ENCODE measurements around the gene DGKH.
"Not testable (repeated sequence)": the region's sequence is repeated elsewhere in the genome, so short reads cannot be mapped to it uniquely, and the experiment has no call there.

DGKH gene

DNA sequence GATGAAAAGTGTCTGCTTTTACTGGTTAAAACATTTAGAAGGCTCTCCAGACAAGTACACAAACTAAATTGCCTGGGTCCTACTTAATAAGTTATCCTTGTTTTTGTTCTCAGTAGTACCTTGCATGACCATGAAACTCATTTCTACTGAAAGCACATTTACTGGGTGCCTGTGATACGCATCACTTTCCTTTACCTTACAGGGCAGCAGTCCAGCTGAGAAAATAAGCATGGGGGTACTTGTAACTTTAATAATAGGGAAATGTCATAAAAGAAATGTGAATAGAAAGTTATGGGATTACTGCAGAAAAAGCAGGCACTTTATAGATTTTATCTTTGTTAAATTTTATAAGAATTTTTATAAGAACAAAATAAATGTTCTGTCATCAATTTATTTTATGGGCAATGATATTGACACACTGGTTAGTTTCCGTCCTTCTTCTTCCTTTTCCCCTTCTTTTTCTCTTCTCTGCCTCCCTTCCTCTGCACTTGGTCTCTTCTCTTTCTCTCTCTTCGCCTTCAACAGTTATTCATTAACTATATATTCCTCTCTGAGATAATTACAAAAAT is 116.2 kb downstream of the DGKH start:
- no peak for DNase-seq (ENCODE audit: low read depth, low spot score)

DNA sequence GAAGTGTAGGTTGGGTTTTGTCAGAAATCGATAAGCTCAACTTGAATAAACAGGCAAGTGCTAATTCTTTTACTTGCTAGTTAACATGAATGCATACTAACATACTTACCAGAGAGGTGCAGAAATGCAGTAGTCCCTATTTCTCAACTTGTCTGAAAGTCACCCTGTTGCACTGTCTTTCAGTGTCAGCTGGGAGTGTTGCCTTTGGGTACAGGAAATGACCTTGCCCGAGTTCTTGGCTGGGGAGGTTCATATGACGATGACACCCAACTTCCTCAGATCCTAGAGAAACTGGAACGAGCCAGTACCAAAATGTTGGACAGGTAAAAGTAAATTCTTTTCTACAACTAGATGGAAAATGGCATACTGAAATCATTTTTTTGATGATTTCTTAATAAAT is 120.0 kb downstream of the DGKH start:
- DNase-seq (ENCODE audit: low read depth, low spot score) = no peak

DNA sequence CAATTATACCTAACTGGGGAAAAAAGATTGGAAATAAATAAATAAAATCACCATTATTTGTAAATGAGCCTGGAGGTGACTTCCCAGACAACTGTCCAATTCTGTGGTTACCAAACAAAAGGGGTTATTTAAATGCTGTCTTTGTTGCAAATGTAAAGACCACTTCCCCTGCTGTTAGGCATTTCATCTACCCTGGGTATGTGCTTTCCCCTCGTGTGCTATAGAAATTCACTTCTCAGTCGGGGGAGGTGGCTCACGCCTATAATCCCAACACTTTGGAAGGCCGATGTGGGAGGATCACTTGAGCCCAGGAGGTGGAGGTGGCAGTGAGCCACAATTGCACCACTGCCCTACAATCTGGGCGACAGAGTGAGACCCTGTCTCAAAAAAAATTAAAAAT is 121.6 kb downstream of the DGKH start:
- DNase-seq (ENCODE audit: low read depth, low spot score) = no peak

DNA sequence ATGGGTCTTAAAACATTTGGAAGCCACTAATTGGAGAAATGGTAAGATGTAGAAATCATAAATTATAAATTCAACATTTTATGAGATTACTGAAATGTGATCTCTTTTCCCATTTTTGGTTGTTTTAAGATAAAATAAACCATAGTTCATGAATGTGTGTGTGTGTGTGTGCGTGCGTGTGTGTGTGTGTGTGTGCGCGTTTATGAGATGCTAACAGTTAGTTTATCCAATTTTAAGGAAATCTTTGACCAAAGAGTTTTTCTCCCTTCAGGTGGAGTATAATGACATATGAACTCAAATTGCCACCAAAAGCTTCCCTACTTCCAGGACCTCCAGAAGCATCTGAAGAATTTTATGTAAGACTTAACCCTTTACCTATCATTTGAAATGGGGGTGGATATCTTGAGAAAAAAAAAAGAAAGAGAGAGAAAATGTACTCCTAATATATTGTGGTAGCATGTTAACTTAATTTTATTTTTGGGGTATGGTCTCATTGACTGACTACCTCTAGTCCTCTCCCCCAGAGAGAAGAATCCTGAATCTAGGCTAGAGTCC is 125.4 kb downstream of the DGKH start:
- DNase-seq (ENCODE audit: low read depth, low spot score) = no peak

DNA sequence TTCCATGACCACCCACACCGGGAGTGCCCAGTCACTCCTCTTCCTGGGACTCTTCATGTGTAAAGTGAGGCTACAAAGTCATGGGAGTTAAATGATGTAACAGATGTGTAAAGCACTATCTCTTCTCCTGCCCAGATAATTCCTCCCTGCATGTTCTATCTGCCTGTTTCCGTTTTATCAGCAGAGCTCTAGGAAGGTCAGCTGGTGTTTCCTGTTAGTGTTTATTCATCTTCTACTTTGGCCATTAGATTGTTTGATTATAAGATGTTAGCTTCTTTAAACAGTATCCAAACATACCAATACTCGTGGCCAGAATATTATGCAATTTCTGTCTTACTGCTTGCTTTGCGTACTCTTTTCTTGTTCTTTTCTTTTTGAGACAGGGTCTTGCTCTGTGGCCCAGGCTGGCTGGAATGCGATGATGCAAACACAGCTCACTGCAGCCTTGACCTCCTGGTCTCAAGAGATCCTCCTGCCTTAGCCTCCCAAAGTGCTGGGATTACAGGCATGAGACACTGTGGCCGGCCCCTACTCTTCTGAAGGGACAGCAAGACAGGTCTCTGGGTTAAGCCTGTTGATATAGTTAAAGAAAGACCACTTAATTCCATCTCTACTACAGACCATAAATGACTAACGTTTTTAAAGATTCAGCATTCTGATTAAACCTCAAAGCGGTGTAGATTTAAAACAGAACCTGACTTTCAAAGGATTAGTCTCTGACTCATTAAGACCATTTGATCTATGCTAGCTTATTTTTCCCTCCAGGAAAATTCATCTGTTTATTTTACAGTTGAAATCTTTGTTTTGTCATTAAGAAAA is 126.1 kb downstream of the DGKH start:
- no peak for DNase-seq (ENCODE audit: low read depth, low spot score)

DNA sequence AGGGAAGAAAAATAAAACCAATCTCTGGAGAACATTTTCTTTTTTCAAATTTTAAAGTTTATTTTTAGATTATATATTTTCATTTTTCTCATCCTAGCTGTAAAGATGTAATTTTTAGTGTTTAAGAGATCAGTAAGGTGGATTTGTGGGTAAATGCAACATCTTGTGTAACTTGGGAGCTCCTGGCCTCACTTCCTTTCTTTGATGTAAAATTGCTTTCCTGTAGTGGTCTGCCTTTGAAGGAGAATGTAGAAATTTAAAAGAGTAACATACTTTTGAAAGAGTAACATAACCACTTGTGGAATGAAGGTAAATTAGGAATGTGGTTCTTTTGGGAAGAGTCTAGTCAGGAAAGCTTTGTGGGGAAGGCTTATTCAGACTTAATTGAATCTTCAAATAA is 127.8 kb downstream of the DGKH start:
- no peak for DNase-seq (ENCODE audit: low read depth, low spot score)

DNA sequence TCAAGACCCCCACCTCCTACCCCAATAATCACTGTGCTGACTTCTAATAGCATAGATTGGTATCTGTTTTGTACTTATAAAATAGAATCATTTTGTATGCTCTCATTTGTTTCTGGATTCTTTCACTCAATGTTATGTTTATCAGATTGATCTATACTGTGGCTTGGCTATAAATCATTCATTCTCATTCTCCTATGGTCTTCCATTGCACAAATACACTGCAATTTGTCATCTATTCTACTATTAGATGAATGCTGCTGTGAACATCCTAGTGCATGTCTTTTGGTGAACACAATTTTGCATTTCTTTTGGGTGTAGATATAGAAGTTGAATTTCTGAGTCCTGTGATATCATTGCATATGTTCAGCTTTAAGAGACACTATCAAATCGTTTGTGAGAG is 128.7 kb downstream of the DGKH start:
- DNase-seq (ENCODE audit: low read depth, low spot score) = no peak

DNA sequence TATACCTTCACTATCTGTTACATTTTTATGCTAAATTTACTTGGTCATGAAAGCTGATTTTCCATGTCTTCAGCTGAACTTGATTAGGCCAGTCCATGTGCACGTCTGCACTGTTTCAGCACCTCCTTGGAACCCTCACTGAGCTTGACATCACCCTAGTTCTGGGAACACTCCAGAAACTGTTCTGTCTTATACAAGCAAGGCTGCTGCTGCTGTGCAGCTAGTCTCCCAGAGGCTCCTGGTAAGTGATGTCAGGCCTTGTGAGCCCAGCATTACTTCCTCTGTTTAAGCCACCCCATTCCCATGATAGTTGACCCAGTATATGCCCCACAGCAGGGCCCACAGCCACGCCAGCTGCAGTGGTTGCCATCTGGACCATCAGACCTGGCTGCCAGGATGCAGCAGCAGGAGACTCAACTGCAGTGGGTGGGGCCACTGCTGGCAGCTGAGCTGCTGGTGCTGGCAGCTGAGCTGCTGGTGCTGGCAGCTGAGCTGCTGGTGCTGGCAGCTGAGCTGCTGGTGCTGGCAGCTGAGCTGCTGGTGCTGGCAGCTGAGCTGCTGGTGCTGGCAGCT is 133.0 kb downstream of the DGKH start:
- no peak for DNase-seq (ENCODE audit: low read depth, low spot score)

DNA sequence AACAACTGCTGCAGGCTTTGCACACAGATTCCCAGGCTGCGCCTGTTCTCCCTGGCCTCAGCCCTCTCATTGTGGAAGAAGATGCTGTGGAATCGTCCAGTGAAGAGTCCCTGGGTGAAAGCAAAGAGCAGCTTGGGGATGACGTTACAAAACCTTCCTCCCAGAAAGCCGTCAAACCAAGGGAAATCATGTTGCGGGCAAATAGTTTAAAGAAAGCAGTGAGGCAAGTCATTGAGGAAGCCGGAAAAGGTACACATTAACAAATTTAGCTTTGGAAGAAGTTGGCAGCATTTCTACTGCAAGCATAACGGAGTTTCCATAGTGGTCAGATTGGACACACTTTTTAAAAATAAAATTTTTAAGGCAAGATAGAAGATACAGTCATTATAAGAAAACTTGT is 140.6 kb downstream of the DGKH start:
- DNase-seq (ENCODE audit: low read depth, low spot score) = no peak

DNA sequence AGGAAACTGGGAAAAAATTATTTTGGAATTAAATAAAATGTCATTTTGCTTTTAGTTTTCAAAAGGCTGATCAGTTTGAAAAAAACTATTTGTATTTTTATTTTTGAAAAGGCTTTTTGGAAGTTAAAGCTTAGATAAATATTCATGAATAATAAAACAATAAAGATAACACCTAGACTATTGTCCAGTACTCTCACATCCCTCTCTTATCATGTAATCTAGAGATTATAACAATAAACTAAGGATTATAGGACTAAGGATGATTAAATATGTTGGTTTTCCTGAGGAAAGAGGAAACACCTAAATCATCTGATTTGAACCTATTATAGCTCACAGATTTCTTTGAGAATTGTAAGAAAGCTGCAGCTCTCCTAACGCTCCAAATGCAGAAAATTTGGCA is 142.1 kb downstream of the DGKH start:
- DNase-seq (ENCODE audit: low read depth, low spot score) = no peak

DNA sequence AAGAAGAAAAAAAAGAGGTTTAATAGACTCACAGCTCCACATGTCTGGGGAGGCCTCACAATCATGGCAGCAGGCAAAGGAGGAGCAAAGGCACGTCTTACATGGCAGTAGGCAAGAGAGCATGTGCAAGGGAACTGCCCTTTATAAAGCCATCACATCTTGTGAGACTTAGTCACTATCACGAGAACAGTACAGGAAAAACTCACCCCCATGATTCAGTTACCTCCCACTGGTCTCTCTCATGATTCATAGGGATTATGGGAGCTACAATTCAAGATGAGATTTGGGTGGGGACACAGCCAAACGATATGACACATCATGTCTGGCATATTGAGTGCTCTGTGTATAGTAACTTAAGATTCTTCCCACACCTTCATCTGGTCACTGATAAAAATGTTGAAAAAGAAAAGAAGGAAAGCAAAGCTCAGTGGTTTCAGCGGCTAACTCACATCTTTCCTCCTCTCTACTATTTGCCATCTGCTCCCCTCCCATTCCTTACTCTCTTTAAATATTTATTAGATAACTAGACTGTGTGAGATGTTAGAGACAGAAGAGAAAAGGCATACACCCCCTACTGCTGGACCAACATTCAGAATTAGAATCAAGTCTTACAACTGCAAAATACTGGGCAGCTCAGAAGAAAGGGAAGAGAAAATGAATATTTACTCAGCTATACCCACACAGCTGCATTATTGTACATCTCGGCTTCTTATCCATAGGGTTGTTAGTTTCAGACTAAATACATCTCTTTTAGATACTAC is 163.4 kb downstream of the DGKH start:
- no peak for DNase-seq (ENCODE audit: low read depth, low spot score)

DNA sequence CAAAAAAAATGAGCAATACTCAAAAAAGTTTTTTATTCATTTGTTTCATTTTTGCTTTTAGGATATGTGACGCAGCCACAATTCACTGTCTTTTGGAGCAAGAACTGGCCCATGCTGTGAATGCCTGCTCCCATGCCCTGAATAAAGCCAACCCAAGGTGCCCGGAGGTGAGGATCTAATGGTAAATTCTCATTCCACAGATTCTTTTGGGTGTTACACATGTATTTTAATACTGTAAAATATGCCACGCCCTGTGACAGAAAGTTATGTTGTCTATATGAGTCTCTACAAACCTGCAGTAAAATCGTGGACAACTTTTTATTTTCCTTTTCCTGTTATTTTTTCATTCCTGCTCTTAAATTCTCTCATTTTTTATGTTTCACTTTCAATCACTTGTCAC is 166.0 kb downstream of the DGKH start:
- no peak for DNase-seq (ENCODE audit: low read depth, low spot score)

DNA sequence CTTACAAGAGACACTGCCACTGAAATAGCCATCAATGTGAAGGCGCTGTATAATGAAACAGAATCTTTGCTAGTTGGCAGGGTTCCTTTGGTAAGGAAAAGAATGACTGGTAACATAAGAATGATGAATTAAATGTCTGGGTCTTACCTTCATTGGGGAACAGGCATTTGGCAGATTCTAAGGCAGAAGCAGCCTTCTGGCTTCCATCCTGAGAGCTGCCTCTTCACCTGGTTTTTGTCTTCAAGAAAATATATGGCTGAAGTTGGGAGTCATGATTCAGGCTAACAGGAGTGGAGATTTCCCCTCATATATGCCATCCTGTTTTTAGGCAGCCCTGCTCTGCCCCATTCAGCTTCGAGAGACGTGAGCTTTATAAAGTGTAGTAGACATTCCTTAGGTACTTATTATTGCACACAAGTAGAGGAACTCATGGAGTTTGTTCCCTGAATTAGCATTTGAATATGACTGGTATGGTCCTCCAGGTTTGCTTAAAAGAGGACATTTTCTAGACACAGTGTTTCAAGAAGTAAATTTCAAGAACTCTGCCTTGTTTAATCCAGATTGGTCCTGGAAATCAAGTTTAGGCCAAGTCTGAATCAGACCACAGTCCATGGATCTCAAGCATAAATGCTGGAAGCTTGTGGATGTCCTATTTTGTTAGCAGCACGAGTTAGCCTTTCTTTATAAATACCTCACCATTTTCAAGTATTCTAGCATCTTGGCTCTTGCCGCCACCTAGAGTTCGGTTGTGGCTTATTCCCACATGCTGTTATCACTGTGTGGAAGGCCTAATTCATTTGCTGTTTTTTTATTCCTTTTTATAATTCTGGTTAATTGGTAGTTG is 167.4 kb downstream of the DGKH start:
- no peak for DNase-seq (ENCODE audit: low read depth, low spot score)

DNA sequence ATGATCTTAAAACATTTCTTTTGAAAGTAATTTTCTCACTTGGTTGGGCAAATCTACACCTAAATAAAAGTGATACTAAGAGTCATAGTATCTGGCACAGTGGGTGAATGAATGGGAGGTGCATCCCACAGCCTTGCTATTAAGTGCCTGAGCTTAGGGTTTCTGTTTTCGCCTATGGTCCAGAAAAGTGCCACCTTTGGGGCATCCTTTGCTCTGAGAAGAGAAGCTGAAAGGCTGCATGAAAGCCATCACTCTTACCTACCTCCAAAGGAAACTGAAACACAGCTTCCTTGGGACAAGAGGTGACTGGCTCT is 167.9 kb downstream of the DGKH start:
- DNase-seq (ENCODE audit: low read depth, low spot score) = no peak

DNA sequence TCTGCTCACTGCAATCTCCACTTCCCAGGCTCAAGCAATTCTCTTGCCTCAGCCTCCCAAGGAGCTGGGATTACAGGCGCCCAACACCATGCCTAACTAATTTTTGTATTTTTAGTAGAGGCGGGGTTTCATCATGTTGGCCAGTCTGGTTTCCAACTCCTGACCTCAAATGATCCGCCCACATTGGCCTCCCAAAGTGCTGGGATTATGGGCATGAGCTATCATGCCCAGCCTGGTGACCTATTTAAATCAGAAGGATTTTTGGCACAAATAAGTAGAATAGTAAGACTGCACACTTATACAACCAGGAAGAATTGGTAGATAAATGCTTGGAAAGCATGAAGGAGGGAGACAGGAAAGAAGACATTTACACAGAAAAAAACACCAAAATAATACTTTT is 170.1 kb downstream of the DGKH start:
- no peak for DNase-seq (ENCODE audit: low read depth, low spot score)

DNA sequence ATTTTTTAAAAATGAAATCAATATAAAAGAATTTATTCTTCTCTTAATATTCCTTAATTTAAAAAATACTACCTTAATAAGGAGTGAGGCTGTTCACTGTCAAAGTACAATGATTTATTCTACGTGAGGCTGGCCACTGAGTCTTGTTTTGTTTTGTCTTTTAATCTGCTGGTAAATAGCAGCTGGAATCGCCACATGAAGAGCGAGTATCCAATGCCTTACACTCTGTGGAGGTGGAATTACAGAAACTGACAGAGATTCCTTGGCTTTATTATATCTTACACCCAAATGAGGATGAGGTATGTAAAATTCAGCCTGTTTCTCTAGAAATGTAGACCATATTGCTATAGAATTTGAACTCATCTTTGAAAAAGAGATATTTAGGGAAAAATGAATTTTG is 170.6 kb downstream of the DGKH start:
- DNase-seq (ENCODE audit: low read depth, low spot score) = no peak

DNA sequence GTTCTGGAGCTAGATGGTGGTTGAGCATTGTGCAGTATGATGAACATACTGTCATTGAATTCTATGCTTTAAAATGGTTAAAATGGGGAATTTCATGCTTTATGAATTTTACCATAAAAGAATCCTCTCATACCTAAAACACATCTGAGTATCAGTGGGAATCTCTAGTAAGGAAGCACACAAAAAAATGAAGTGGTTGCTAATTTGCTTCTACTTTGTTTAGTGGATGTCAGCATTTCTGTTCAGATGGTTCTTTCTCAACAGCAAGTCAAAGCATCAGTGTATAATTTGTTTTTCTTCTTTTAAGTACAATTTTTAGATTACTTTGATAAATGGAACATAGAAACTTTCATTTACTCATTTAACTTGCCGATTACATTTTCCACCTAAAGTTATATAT is 171.4 kb downstream of the DGKH start:
- no peak for DNase-seq (ENCODE audit: low read depth, low spot score)

DNA sequence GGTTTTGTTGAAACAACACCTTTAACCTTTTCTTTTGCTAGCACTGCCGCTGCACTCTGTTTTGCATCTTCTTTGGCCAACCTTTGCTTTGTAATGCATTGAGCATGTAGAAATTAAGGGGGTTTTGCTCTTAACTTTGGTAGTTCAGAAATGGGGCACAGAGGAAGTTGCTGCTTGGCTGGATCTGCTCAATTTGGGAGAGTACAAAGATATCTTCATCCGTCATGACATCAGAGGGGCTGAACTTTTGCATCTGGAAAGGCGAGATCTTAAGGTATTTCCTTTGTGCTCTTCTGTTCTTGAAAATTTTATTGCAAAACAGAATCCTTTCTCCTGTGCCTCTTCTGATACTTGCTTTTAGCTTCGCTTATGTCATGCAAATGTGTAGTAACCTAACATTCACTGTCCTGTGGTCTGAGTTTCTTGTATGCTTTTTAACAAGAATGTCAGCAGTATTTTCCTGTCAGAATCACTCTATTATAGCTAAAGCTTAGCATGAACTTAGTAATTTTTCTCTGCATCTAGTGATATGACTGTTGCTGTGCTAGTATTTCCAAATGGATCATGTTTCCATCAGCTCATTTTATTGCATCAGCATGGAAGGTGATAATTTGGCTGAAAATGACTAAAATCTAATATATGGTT is 172.8 kb downstream of the DGKH start:
- no peak for DNase-seq (ENCODE audit: low read depth, low spot score)

DNA sequence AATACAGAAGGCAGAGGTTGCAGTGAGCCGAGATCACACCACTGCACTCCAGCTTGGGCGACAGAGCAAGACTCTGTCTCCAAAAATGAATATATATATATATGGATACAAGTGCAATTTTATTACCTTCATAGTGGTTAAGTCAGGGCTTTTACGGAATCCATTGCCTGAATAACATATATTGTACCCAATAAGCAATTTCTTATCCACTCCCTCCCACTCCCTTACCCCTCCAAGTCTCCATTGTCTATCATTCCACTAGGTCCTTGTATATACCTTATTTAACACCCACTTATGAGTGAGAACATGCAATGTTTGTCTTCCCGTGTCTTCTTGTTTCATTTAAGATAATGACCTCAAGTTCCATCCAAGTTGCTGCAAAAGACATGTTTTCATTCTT is 175.2 kb downstream of the DGKH start:
- DNase-seq (ENCODE audit: low read depth, low spot score) = no peak

DNA sequence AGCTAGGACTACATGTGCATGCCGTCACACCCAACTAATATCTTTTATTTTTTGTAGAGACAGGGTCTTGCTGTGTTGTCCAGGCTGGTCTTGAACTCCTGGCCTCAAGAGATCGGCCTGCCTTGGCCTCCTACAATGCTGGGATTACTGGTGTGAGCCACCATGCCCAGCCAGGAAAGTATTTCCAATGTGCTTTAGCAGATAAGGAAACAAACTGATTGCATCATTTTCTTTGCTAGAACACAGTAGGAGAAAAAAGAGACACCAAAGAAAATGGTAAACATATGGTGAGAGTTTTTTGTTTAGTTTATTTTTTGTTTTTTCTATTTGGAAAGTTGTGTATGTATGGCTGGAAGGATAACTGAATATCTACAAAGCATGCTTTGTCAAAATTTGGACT is 176.6 kb downstream of the DGKH start:
- no peak for DNase-seq (ENCODE audit: low read depth, low spot score)

DNA sequence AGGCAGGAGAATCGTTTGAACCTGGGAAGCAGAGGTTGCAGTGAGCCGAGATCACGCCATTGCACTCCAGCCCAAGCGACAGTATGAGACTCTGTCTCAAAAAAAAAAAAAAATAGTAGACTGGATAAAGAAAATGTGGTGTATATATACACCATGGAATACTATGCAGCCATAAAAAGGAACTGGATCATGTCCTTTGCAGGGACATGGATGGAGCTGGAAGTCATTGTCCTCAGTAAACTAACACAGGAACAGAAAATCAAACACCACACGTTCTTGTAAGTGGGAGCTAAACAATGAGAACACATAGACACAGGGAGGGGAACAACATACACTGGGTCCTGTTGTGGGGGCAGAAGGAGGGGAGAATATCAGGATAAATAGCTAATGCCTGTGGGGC is 178.3 kb downstream of the DGKH start:
- not testable (repeated sequence) for DNase-seq (ENCODE audit: low read depth, low spot score)

Measured in activated CD4-positive, CD25-positive, alpha-beta regulatory T cell treated with anti-CD3 and anti-CD28 coated beads, Interleukin-2, amount 50 U/mL, for 16 hours (primary cell).